Measurements from ENCODE around the gene P2RX3. TPM values are rescaled to one million over a fixed set of nuclear protein-coding genes. Genes with fewer than 3 reads are reported as not detected.

P2RX3 gene
- total RNA-seq, 4 donors from 2014 or later, result not detected

DNA sequence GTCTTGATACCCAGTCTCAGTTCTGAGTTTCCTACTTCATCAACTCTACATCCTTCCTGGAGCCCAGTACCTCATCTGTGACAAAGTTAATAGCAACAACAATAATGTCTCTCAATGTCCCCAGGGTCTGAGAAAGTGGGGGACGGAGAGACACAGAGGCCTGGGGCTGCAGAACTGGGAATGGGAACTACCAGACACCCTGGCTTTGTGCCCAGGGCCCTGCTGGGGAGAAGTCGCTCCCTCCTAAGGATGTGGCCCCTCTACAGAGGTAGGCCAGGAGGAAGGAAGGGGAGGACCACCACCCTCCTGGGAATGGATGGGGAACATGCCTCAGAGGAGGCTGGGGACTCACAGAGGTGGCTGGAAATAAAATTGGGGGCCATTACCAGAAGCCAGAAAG, 37.3 kb downstream of the P2RX3 start:
- Histone ChIP-seq H3K36me3 (no peaks in the 10 kb centered on the region), H3K27ac (no peak overlapping the region), H3K4me1 (no peaks in the 10 kb centered on the region), H3K27me3 (no peaks in the 10 kb centered on the region), H3K4me3 (no peak overlapping the region), H3K9me3 (no peaks in the 10 kb centered on the region)
- no peak for TF ChIP-seq POLR2AphosphoS5 (IDR thresholded peaks at IDR 0.05)
- TF ChIP-seq, protein P1, sequence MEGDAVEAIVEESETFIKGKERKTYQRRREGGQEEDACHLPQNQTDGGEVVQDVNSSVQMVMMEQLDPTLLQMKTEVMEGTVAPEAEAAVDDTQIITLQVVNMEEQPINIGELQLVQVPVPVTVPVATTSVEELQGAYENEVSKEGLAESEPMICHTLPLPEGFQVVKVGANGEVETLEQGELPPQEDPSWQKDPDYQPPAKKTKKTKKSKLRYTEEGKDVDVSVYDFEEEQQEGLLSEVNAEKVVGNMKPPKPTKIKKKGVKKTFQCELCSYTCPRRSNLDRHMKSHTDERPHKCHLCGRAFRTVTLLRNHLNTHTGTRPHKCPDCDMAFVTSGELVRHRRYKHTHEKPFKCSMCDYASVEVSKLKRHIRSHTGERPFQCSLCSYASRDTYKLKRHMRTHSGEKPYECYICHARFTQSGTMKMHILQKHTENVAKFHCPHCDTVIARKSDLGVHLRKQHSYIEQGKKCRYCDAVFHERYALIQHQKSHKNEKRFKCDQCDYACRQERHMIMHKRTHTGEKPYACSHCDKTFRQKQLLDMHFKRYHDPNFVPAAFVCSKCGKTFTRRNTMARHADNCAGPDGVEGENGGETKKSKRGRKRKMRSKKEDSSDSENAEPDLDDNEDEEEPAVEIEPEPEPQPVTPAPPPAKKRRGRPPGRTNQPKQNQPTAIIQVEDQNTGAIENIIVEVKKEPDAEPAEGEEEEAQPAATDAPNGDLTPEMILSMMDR (IDR thresholded peaks at IDR 0.05), result no peak
- TF ChIP-seq POLR2A (IDR thresholded peaks at IDR 0.05), result no peak
- no peak for TF ChIP-seq EP300 (IDR thresholded peaks at IDR 0.05; ENCODE audit: low read depth)
- in situ Hi-C loops (cut with MboI; ENCODE audit: low pct_ligation_motif_present in 1 of 4, low pct_unique_long_range_greater_than_20kb in 1 of 4, low sequenced_read_pairs in 3 of 4), result no loop called here
- intact Hi-C loops (cut with DNase I; ENCODE audit: low total_unique reads), result no loop called here
- WGBS, 2 donors (ENCODE audit: low coverage in 1 of 2), result 84% methylated on average over 2 of the region's 2 CpGs; no CpG with 5 or more reads in 1 of the 2 donors
- DNase-seq, result no peak

DNA sequence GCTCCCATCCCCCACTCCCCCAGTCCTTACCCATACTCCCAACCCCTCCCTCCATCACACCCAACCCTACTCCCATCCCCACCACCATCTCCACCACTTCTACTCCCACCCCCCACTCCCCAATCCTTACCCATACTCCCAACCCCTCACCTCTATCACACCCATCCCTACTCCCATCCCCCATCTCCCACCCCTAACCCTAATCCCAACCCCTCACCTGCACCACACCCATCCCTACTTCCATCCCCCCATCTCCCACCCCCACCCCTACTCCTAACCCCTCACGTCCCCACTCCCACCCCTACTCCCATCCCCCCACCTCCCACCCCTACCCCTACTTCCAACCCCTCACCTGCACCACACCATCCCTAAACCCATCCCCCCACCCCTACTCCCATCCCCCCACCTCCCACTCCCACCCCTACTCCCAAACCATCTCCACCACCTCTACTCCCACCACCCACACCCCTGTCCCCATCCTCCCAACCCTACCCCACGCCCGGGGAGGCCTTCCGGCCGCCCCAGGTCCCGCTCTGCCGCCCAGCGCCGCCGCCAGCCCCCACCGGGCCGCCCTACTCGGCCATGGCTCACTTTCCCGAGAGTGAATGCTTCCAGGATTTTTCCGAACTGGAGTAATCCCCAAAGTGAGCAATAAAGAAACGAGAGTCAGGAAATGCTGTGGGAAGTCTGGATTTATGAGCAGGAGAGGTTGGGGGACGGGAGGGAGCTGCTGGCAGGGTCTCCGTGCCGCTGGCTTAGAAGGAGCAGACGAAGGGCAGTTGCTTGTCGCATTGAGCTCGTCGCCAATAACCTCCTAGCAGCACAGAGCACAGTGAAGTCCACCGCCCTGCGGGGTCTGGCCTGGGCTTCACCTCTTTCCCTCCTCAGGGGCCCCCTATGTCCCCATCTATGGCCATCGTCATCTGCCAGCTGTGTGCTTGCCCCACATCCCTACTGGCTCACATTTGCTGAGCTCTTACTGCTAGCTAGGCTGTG, 38.2 kb downstream of the P2RX3 start:
- no peak for DNase-seq
- no peak overlapping the region for H3K4me3 ChIP-seq
- intact Hi-C loops (cut with DNase I; ENCODE audit: low total_unique reads), result no loop called here
- no peak overlapping the region for H3K27ac ChIP-seq
- TF ChIP-seq POLR2AphosphoS5 (IDR thresholded peaks at IDR 0.05) (no peak), POLR2A (IDR thresholded peaks at IDR 0.05) (no peak), EP300 (IDR thresholded peaks at IDR 0.05; ENCODE audit: low read depth) (no peak)
- TF ChIP-seq, protein P1 (IDR thresholded peaks at IDR 0.05), result no peak
- H3K27me3 ChIP-seq, result no peaks in the 10 kb centered on the region
- no peaks in the 10 kb centered on the region for H3K4me1 ChIP-seq
- in situ Hi-C loops (cut with MboI; ENCODE audit: low pct_ligation_motif_present in 1 of 4, low pct_unique_long_range_greater_than_20kb in 1 of 4, low sequenced_read_pairs in 3 of 4), result no loop called here
- no peaks in the 10 kb centered on the region for H3K36me3 ChIP-seq
- WGBS, 2 donors (ENCODE audit: low coverage in 1 of 2), result 42 to 73% methylated on average over 4 to 21 of the region's 26 CpGs
- H3K9me3 ChIP-seq, result no peaks in the 10 kb centered on the region

DNA sequence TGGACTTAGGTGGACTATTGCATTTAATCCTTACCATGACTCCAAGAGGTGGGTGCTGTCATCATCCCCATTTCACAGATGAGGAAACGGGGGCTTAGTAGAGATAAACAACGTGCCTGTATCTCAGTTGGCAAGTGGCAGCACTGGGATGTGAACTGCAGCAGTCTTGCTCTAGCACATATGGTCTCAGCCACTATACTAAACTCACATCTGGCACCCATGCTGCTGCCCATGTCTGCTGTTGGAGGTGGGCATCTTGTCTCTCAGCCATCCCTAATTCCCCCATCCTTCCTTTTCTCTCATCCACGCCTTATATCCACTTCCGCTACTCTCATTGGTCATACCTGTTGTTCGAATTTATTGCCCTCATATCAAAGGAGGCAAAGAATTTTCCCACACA, 39.0 kb downstream of the P2RX3 start:
- H3K27me3 ChIP-seq, result no peaks in the 10 kb centered on the region
- no peak overlapping the region for H3K4me3 ChIP-seq
- intact Hi-C loops (cut with DNase I; ENCODE audit: low total_unique reads), result no loop called here
- no peak for DNase-seq
- H3K9me3 ChIP-seq, result no peaks in the 10 kb centered on the region
- TF ChIP-seq, protein P1 (IDR thresholded peaks at IDR 0.05), result no peak
- TF ChIP-seq POLR2AphosphoS5 (IDR thresholded peaks at IDR 0.05) (no peak), POLR2A (IDR thresholded peaks at IDR 0.05) (no peak), EP300 (IDR thresholded peaks at IDR 0.05; ENCODE audit: low read depth) (no peak)
- H3K27ac ChIP-seq, result no peak overlapping the region
- 51 to 60% methylated on average over 1 to 5 of the region's 5 CpGs for WGBS, 2 donors (ENCODE audit: low coverage in 1 of 2)
- no peaks in the 10 kb centered on the region for H3K36me3 ChIP-seq
- H3K4me1 ChIP-seq, result no peaks in the 10 kb centered on the region
- in situ Hi-C loops (cut with MboI; ENCODE audit: low pct_ligation_motif_present in 1 of 4, low pct_unique_long_range_greater_than_20kb in 1 of 4, low sequenced_read_pairs in 3 of 4), result no loop called here

DNA sequence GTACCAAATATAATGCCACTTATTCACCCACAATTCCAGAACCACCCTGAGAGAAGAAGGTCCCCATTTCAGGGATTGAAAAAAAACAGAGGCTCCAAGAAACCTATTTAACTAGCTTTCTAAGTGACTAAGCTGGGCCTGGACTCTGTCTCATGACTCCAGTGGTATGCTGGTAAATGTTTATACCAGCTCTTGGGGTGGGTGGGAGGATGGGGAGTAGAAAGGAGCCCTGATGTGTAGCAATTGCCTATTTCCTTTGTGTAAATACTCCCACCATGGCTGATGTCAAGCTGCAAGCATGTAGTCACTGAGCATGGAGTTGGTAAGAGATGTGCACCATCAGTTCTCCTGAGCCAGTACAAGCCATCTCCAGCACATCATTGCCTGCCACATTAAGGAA, 40.0 kb downstream of the P2RX3 start:
- H3K9me3 ChIP-seq, result no peaks in the 10 kb centered on the region
- intact Hi-C loops (cut with DNase I; ENCODE audit: low total_unique reads) (no loop called here), in situ Hi-C loops (cut with MboI; ENCODE audit: low pct_ligation_motif_present in 1 of 4, low pct_unique_long_range_greater_than_20kb in 1 of 4, low sequenced_read_pairs in 3 of 4) (no loop called here)
- no peak overlapping the region for H3K27ac ChIP-seq
- H3K4me3 ChIP-seq, result no peak overlapping the region
- TF ChIP-seq POLR2AphosphoS5 (IDR thresholded peaks at IDR 0.05) (no peak), EP300 (IDR thresholded peaks at IDR 0.05; ENCODE audit: low read depth) (no peak), POLR2A (IDR thresholded peaks at IDR 0.05) (no peak)
- TF ChIP-seq, protein P1 (IDR thresholded peaks at IDR 0.05), result no peak
- no peaks in the 10 kb centered on the region for H3K4me1 ChIP-seq
- no peaks in the 10 kb centered on the region for H3K27me3 ChIP-seq
- no peaks in the 10 kb centered on the region for H3K36me3 ChIP-seq
- DNase-seq, result no peak

Measured in transverse colon (tissue), 4 donors.